ENCODE measurements around the gene CCNB1. TPM values are rescaled to one million over a fixed set of nuclear protein-coding genes. Genes with fewer than 3 reads are reported as not detected.
"Not testable (repeated sequence)": the region's sequence is repeated elsewhere in the genome, so short reads cannot be mapped to it uniquely, and the experiment has no call there.

Gene CCNB1
- total and polyA plus RNA-seq, 3 donors from 2014 or later = 35.2 to 75.9 (median 41.8) TPM

GRCh38 chr5:69170969-69171368, 4.0 kb downstream of the CCNB1 start:
- DNase-seq = no peak
- no peak overlapping the region for H3K4me3 ChIP-seq
- H3K27me3 ChIP-seq = no peaks in the 10 kb centered on the region
- intact Hi-C loops (cut with DNase I; ENCODE audit: low total_unique reads) = no loop called here
- H3K9me3 ChIP-seq = no peaks in the 10 kb centered on the region
- WGBS, 2 donors = 94% methylated on average over 3 of the region's 3 CpGs
- no peaks in the 10 kb centered on the region for H3K36me3 ChIP-seq (ENCODE audit: low read depth, missing control alignments)
- H3K4me1 ChIP-seq = no peaks in the 10 kb centered on the region
- no peak for TF ChIP-seq CTCF (IDR thresholded peaks at IDR 0.05)
- no peak for TF ChIP-seq POLR2A (IDR thresholded peaks at IDR 0.05)
- no peak overlapping the region for H3K27ac ChIP-seq

- H3K27me3 ChIP-seq; H3K36me3 ChIP-seq (ENCODE audit: low read depth, missing control alignments); H3K9me3 ChIP-seq; intact Hi-C loops (cut with DNase I; ENCODE audit: low total_unique reads); H3K4me1 ChIP-seq; H3K27ac ChIP-seq: not testable (repeated sequence)
- peak; percentile 63 for DNase-seq
- peak overlapping the region in 1 of 2 donors; percentile 21 for H3K4me3 ChIP-seq
- WGBS, 2 donors = 57 to 76% methylated on average over 14 to 15 of the region's 15 CpGs
Measured at GRCh38 chr5:69181659-69182293, 14.8 kb downstream of the CCNB1 start.

GRCh38 chr5:69184621-69185020, 17.7 kb downstream of the CCNB1 start:
- Histone ChIP-seq H3K36me3 (ENCODE audit: low read depth, missing control alignments) (no peaks in the 10 kb centered on the region), H3K27me3 (no peaks in the 10 kb centered on the region), H3K4me1 (no peaks in the 10 kb centered on the region), H3K27ac (no peak overlapping the region), H3K9me3 (no peaks in the 10 kb centered on the region), H3K4me3 (no peak overlapping the region)
- intact Hi-C loops (cut with DNase I; ENCODE audit: low total_unique reads) = no loop called here
- 91 to 95% methylated on average over 1 of the region's 1 CpG for WGBS, 2 donors
- DNase-seq = no peak
- TF ChIP-seq CTCF (IDR thresholded peaks at IDR 0.05) (no peak), POLR2A (IDR thresholded peaks at IDR 0.05) (no peak)

- H3K27ac ChIP-seq = no peak overlapping the region
- no peaks in the 10 kb centered on the region for H3K9me3 ChIP-seq
- 85 to 96% methylated on average over 2 of the region's 2 CpGs for WGBS, 2 donors
- H3K4me1 ChIP-seq = no peaks in the 10 kb centered on the region
- H3K36me3 ChIP-seq (ENCODE audit: low read depth, missing control alignments) = no peaks in the 10 kb centered on the region
- H3K27me3 ChIP-seq = no peaks in the 10 kb centered on the region
- intact Hi-C loops (cut with DNase I; ENCODE audit: low total_unique reads) = no loop called here
- TF ChIP-seq CTCF (IDR thresholded peaks at IDR 0.05) (no peak), POLR2A (IDR thresholded peaks at IDR 0.05) (no peak)
- no peak for DNase-seq
- no peak overlapping the region for H3K4me3 ChIP-seq
Measured at GRCh38 chr5:69187342-69187741, 20.4 kb downstream of the CCNB1 start.

- intact Hi-C loops (cut with DNase I; ENCODE audit: low total_unique reads) = no loop called here
- peak overlapping the region; percentile 74 to 80 for H3K27ac ChIP-seq
- peak overlapping the region; percentile 66 to 71 for H3K4me3 ChIP-seq
- no peak for DNase-seq
- 8 to 13% methylated on average over 7 to 8 of the region's 8 CpGs for WGBS, 2 donors
- no peaks in the 10 kb centered on the region for H3K9me3 ChIP-seq
- TF ChIP-seq POLR2A (IDR thresholded peaks at IDR 0.05) = no peak
- TF ChIP-seq CTCF (IDR thresholded peaks at IDR 0.05) = no peak
- H3K36me3 ChIP-seq (ENCODE audit: low read depth, missing control alignments) = no peaks in the 10 kb centered on the region
- H3K27me3 ChIP-seq = no peaks in the 10 kb centered on the region
- no peaks in the 10 kb centered on the region for H3K4me1 ChIP-seq
Measured at GRCh38 chr5:69188811-69189161, 21.8 kb downstream of the CCNB1 start.

Measured in testis (tissue), 3 donors.